HT1080 (cell line): Measurements from ENCODE around the gene CYP1A1. TPM values are rescaled to one million over a fixed set of nuclear protein-coding genes. Genes with fewer than 3 reads are reported as not detected.
"Not testable (repeated sequence)": the region's sequence is repeated elsewhere in the genome, so short reads cannot be mapped to it uniquely, and the experiment has no call there.

Source experiments
- DNase-seq: peaks from one replicate; pipeline ENCODE4 v3.0.0-alpha.2; 2015; ENCODE audit warnings: low read depth
- total RNA-seq: library from RNA; depleted of rRNA; stranded (reverse); fragments of >200 nt; shearing (Covaris generic); gene quantifications from 2 replicates; pipeline ENCODE4 v1.2.3, GENCODE V29; 2014

The CYP1A1 gene
- total RNA-seq, 1 experiment from 2014 or later: 2.5 TPM

GRCh38 chr15:74738239-74738638, 12.9 kb upstream of the CYP1A1 start:
- peak; percentile 20 for DNase-seq

GRCh38 chr15:74735305-74735704, 10.0 kb upstream of the CYP1A1 start:
- DNase-seq: no peak

- DNase-seq: no peak
Observed at GRCh38 chr15:74733269-74733668, 7.9 kb upstream of the CYP1A1 start.

- no peak for DNase-seq
Observed at GRCh38 chr15:74732846-74733245, 7.5 kb upstream of the CYP1A1 start.

- no peak for DNase-seq
Observed at GRCh38 chr15:74730619-74731316, 5.4 kb upstream of the CYP1A1 start.

- not testable (repeated sequence) for DNase-seq
Observed at GRCh38 chr15:74729372-74729771, 4.0 kb upstream of the CYP1A1 start.

- DNase-seq: not testable (repeated sequence)
Observed at GRCh38 chr15:74728699-74729098, 3.4 kb upstream of the CYP1A1 start.

- no peak for DNase-seq
Observed at GRCh38 chr15:74727727-74728126, 2.4 kb upstream of the CYP1A1 start.

- no peak for DNase-seq
Observed at GRCh38 chr15:74726774-74727164, 1.4 kb upstream of the CYP1A1 start.

GRCh38 chr15:74725845-74726773, 781 bp upstream of the CYP1A1 start:
- no peak for DNase-seq

GRCh38 chr15:74724570-74725224, 631 bp downstream of the CYP1A1 start:
- no peak for DNase-seq

GRCh38 chr15:74723754-74724334, 1.5 kb downstream of the CYP1A1 start:
- DNase-seq: peak; percentile 44

GRCh38 chr15:74723187-74723586, 2.1 kb downstream of the CYP1A1 start:
- DNase-seq: no peak

GRCh38 chr15:74722591-74722990, 2.7 kb downstream of the CYP1A1 start:
- no peak for DNase-seq

GRCh38 chr15:74716651-74717050, 8.7 kb downstream of the CYP1A1 start:
- no peak for DNase-seq

GRCh38 chr15:74712311-74712710, 13.0 kb downstream of the CYP1A1 start:
- DNase-seq: no peak

GRCh38 chr15:74710319-74711094, 14.8 kb downstream of the CYP1A1 start:
- DNase-seq: no peak

- no peak for DNase-seq
Observed at GRCh38 chr15:74709892-74710291, 15.4 kb downstream of the CYP1A1 start.

- no peak for DNase-seq
Observed at GRCh38 chr15:74709011-74709410, 16.3 kb downstream of the CYP1A1 start.

GRCh38 chr15:74696808-74697207, 28.5 kb downstream of the CYP1A1 start:
- DNase-seq: no peak

- no peak for DNase-seq
Observed at GRCh38 chr15:74696398-74696729, 29.0 kb downstream of the CYP1A1 start.
